HG03159 (cell line): ENCODE results near the gene CYP24A1.

ENCODE experiments used
- ATAC-seq: cut with Tn5 transposase; IDR thresholded peaks from one replicate; pipeline ENCODE4 v1.9.1; 2021; ENCODE audit warnings: mild to moderate bottlenecking, moderate library complexity; ENCODE audit not compliant: unreplicated experiment

CYP24A1 gene

GRCh38 chr20:54173653-54174456 is at the start of gene CYP24A1:
Gene CYP24A1, minus strand, starts transcription at chr20:54173986. Its CDS starts 407 bp downstream, at chr20:54173579.
- no peak for ATAC-seq

- no peak for ATAC-seq
These were observed 49.5 kb upstream of the CYP24A1 start for GRCh38 chr20:54223285-54223684.

- no peak for ATAC-seq
These were observed 48.5 kb upstream of the CYP24A1 start for GRCh38 chr20:54221996-54222890.

- ATAC-seq, result peak; percentile 72
These were observed 47.6 kb upstream of the CYP24A1 start for GRCh38 chr20:54221353-54221752.

GRCh38 chr20:54220722-54221121 is 46.9 kb upstream of the CYP24A1 start:
- no peak for ATAC-seq

GRCh38 chr20:54219751-54220426 is 46.1 kb upstream of the CYP24A1 start:
- no peak for ATAC-seq

GRCh38 chr20:54218470-54218869 is 44.7 kb upstream of the CYP24A1 start:
- ATAC-seq, result no peak

- ATAC-seq, result no peak
These were observed 44.0 kb upstream of the CYP24A1 start for GRCh38 chr20:54217762-54218161.

GRCh38 chr20:54215157-54215789 is 41.5 kb upstream of the CYP24A1 start:
- no peak for ATAC-seq

GRCh38 chr20:54214566-54214965 is 40.8 kb upstream of the CYP24A1 start:
- no peak for ATAC-seq

- ATAC-seq, result no peak
These were observed 39.1 kb upstream of the CYP24A1 start for GRCh38 chr20:54212871-54213270.

GRCh38 chr20:54212226-54212625 is 38.4 kb upstream of the CYP24A1 start:
- no peak for ATAC-seq

- ATAC-seq, result no peak
These were observed 35.5 kb upstream of the CYP24A1 start for GRCh38 chr20:54209216-54209813.

- peak; percentile 24 for ATAC-seq
These were observed 34.9 kb upstream of the CYP24A1 start for GRCh38 chr20:54208548-54209176.

- ATAC-seq, result peak; percentile 95
These were observed 34.2 kb upstream of the CYP24A1 start, which contains the start of gene PFDN4 for GRCh38 chr20:54207743-54208547. Gene PFDN4, plus strand, starts transcription at chr20:54208087. Its CDS starts 14 bp downstream, at chr20:54208101.

- ATAC-seq, result no peak
These were observed 33.4 kb upstream of the CYP24A1 start for GRCh38 chr20:54207053-54207742.

- no peak for ATAC-seq
These were observed 31.7 kb upstream of the CYP24A1 start for GRCh38 chr20:54205450-54205849.

- ATAC-seq, result no peak
These were observed 30.7 kb upstream of the CYP24A1 start for GRCh38 chr20:54204481-54204880.
